ENCODE results near the gene VSIG1. TPM values are rescaled to one million over a fixed set of nuclear protein-coding genes. Genes with fewer than 3 reads are reported as not detected.

Gene VSIG1
- total RNA-seq, 1 donor from 2014 or later, result 2.9 TPM

- intact Hi-C loops (cut with DNase I), result no loop called here
- H3K27me3 ChIP-seq, result no peaks in the 10 kb centered on the region
Measured at GRCh38 chrX:108064613-108065012, 19.7 kb downstream of the VSIG1 start.

GRCh38 chrX:108068121-108068520 is 23.3 kb downstream of the VSIG1 start:
- Histone ChIP-seq H3K27me3 (no peaks in the 10 kb centered on the region), H3K9me3 (no peaks in the 10 kb centered on the region), H3K36me3 (no peaks in the 10 kb centered on the region), H3K27ac (no peak overlapping the region), H3K4me3 (no peak overlapping the region), H3K4me1 (no peaks in the 10 kb centered on the region)
- DNase-seq (ENCODE audit: low spot score in 2 of 2), result no peak
- intact Hi-C loops (cut with DNase I), result no loop called here
- TF ChIP-seq CTCF (IDR thresholded peaks at IDR 0.05), result no peak

More at GRCh38 chrX:108064613-108065012, 19.7 kb downstream of the VSIG1 start:
- H3K36me3 ChIP-seq, result no peaks in the 10 kb centered on the region
- H3K27ac ChIP-seq, result no peak overlapping the region
- no peak for TF ChIP-seq CTCF (IDR thresholded peaks at IDR 0.05)
- H3K9me3 ChIP-seq, result no peaks in the 10 kb centered on the region
- DNase-seq (ENCODE audit: low spot score in 2 of 2), result no peak
- no peaks in the 10 kb centered on the region for H3K4me1 ChIP-seq
- H3K4me3 ChIP-seq, result no peak overlapping the region

- Histone ChIP-seq H3K27me3 (no peaks in the 10 kb centered on the region), H3K27ac (no peak overlapping the region), H3K4me3 (no peak overlapping the region), H3K36me3 (no peaks in the 10 kb centered on the region), H3K4me1 (no peaks in the 10 kb centered on the region), H3K9me3 (no peaks in the 10 kb centered on the region)
- no peak for TF ChIP-seq CTCF (IDR thresholded peaks at IDR 0.05)
- intact Hi-C loops (cut with DNase I), result no loop called here
- no peak for DNase-seq (ENCODE audit: low spot score in 2 of 2)
Measured at GRCh38 chrX:108070891-108071290, 26.0 kb downstream of the VSIG1 start.

GRCh38 chrX:108071578-108071977 is 26.7 kb downstream of the VSIG1 start:
- TF ChIP-seq CTCF (IDR thresholded peaks at IDR 0.05), result no peak
- Histone ChIP-seq H3K36me3 (no peaks in the 10 kb centered on the region), H3K4me1 (no peaks in the 10 kb centered on the region), H3K27ac (no peak overlapping the region), H3K27me3 (no peaks in the 10 kb centered on the region), H3K4me3 (no peak overlapping the region), H3K9me3 (no peaks in the 10 kb centered on the region)
- intact Hi-C loops (cut with DNase I), result no loop called here
- no peak for DNase-seq (ENCODE audit: low spot score in 2 of 2)

GRCh38 chrX:108072746-108073145 is 27.9 kb downstream of the VSIG1 start:
- no peak for TF ChIP-seq CTCF (IDR thresholded peaks at IDR 0.05)
- Histone ChIP-seq H3K9me3 (no peaks in the 10 kb centered on the region), H3K27ac (no peak overlapping the region), H3K4me3 (no peak overlapping the region), H3K4me1 (no peaks in the 10 kb centered on the region), H3K27me3 (no peaks in the 10 kb centered on the region), H3K36me3 (no peaks in the 10 kb centered on the region)
- intact Hi-C loops (cut with DNase I), result no loop called here
- no peak for DNase-seq (ENCODE audit: low spot score in 2 of 2)

GRCh38 chrX:108081110-108081509 is 36.2 kb downstream of the VSIG1 start:
- Histone ChIP-seq H3K27me3 (no peaks in the 10 kb centered on the region), H3K36me3 (no peaks in the 10 kb centered on the region), H3K27ac (no peak overlapping the region), H3K4me1 (no peaks in the 10 kb centered on the region), H3K9me3 (no peaks in the 10 kb centered on the region), H3K4me3 (no peak overlapping the region)
- no peak for DNase-seq (ENCODE audit: low spot score in 2 of 2)
- TF ChIP-seq CTCF (IDR thresholded peaks at IDR 0.05), result no peak
- intact Hi-C loops (cut with DNase I), result no loop called here

Measured in ascending aorta (tissue), 2 donors.